COR-L47 (cell line): Measurements from ENCODE around the gene RALGAPB.
"Not testable (repeated sequence)": the region's sequence is repeated elsewhere in the genome, so short reads cannot be mapped to it uniquely, and the experiment has no call there.

ENCODE experiments used
- DNase-seq: peaks from one replicate; lab custom pipeline; 2025; lab: John Stamatoyannopoulos, UW

The RALGAPB gene

DNA sequence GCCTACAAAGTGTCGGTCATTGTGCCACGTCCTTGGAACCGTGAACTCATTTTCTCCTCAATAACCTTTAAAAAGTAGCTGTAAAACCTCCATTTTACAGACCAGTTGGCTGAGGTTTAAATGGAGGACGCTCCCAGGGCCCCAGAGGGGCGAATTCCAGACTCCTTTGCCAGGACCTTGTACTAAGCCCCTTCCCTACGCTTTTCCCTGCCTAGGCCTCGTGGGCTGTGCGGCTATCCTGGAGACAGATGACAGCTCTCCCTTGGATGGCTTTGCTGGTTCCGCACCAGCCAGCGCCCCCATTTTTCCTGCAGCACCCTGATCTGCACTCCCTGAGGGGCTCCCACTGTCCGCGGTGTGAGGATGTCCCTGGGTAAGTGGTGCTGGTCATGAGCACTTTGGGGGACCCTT, 25.4 kb upstream of the RALGAPB start:
- DNase-seq, result no peak

DNA sequence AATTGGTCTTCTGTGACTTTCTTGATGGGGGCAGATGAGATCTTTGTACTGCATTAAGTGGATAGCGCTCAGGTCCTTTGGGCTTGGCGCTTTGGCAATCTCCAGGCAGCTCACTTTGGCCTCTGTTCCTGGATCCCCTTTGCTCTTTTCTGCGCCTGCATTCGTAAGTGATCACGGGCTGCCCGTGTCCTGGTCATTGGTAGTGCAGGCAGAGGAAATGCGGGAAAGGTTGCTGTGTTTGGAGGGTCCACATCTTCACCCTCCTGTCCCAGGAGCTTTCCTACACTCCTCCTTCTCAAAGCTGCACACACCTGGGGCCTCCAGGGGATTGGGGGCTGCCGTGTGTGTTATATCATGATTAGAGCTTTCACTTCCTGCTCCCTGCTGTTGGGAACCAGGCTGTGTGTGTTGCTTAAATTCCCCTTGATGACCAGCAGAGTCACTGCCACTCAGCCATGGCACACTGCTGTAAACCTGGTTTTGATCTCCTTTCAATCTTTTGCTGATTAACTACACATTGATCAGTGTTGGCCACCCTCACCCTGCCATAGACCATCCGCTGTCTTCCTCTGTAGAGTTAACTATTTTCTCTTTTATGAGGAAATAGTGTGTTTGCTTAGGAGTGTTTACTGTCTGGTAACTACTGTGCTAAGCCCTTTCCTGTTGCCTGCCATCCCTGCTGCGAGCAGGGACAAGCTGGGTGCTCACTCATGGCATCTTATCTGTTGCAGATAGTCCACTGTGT, 24.5 kb upstream of the RALGAPB start:
- DNase-seq, result no peak

DNA sequence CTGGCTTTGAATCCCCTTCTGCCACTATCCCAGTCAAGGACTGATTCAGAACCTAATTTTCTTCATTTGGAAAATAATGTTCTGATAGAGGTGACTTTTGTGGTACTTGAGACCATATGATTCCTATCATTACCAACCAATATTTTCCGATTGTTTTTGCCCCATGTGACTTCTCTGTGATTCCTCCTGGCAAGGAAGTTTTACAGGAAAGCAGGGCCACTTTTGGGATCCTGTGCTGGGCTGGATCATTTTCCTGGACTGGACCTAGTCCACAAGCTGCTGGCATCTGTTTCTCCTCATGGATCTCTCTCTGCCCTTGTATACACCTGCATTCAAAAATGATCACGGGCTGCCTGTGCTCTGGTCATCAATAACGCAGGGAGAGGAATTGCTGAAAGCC, 23.6 kb upstream of the RALGAPB start:
- no peak for DNase-seq

DNA sequence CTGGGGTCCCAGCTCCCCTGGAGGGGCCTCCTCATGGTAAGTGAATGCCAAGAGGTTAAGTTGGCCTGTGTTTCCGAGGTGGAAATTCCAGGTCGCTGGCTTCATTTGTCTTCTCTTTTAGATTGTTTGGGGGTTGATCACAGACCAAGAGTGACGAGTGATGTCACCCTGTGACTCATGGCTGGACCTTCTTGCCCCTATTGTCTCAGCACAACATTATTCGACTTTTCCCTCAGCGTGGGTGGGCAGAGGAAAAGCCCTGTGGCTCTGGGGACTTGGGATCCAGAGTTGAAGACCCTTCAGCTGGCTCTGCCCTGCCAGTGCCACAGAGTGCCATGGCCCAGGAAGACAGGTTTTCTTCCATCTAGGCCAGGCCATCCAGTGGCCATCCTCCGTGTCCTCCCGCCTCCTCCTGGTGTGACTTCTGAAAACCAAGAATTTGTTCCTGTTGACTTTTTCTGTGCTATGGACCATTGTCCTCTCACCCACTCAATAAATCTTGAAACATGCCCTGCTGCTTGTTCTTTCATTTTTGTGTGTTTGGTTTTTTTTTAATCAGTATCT, 22.1 kb upstream of the RALGAPB start:
- no peak for DNase-seq

DNA sequence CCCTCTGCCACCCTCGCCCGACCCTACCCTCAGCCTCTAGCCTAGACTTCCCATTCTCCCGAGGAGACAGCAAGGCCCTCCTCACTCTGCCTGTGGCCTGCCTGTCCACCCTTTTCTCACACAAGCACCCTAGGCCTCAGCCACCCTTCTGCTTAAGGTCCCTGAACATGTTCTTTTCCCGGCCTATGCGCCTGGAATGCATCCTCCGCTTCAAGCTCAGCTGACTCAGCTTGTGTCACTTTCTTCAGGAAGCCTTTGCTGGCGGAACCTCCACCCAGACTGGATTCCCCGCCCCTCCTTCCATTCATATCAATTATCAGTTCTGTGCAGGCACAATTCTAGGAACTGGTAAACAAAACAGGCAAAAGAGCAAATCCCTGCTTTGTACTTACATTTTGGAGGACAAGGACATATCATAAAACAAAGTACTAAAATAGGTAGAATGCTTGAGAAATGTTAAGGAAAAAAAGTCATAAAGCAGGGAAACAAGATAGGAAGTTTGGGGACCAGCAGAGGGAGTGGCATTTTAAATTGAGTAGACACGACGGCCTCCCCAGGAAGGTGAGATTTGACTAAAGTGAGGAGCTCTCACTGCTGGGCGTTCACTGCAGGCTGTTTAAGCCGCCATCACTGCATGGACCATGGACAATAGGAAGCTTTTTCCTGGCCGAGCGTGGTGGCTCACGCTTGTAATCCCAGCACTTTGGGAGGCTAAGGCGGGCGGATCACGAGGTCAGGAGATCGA, 19.6 kb upstream of the RALGAPB start:
- no peak for DNase-seq

DNA sequence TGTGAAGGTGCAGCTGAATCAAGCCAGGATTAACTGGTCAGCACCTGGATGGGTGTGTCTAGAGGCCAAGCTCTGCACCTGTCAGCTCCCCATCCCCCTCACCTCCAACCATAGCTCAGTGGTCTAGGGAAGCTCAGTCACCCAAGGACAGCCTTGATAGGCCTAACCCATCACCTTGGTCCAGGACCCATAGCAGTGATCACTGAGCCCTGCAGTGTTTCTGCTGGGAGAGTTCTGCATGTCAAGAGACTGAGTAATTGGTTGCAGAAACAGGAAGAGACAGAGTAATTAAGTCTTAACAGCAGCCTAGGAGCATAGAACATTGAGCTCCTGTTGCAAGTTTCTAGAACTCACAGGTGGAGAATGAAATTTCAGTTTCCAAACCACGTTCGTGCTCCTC, 18.7 kb upstream of the RALGAPB start:
- DNase-seq, result no peak

DNA sequence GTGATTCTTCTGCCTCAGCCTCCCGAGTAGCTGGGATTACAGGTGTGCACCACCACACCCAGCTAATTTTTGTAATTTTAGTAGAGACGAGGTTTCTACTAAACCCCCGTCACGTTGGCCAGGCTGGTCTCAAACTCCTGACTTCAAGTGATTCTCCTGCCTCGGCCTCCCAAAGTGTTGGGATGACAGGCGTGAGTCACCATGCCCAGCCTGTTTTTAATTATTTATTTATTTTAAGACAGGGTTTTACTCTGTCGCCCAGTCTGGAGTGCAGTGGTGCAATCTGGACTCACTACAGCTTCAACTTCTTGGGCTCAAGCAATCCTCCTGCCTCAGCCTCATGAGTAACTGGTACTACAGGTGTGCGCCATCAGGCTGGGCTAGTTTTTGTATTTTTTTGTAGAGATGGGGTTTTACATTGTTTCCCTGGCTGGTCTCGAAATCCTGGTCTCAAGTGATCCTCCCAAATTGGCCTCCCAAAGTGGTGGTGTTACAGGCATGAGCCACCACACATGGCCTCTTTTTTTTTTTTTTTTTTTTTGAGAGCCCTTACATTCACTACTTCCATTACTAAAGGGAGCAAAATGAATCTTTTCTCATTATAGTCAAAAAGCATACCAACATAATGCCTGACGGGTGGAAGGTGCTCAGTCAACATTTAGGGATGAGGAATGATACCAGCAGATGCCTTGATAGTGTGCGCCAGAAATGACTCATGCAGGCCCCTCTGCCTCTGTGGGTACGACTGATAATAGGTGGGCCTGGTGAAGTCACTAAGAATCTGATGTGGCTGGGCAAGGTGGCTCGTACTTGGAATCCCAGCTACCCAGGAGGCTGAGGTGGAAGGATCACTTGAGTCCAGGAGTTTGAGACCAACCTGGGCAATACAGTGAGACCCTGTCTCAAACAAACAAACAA, 17.8 kb upstream of the RALGAPB start:
- no peak for DNase-seq

DNA sequence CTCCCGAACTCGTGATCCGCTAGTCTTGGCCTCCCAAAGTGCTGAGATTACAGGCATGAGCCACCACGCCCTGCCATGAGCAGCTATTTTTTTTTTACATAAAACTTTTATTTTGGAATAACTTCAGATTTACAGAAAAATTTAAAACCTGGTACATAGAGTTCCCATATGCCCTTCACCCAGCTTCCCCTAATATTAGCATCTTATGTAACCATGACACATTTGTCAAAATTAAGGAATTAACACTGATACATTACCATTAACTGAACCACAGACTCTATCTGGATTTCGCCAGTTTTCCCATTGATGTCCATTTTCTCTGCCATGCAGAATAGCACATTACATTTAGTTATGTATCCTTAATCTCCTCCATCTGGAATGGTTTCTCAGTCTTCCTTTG, 14.3 kb upstream of the RALGAPB start:
- DNase-seq, result no peak

DNA sequence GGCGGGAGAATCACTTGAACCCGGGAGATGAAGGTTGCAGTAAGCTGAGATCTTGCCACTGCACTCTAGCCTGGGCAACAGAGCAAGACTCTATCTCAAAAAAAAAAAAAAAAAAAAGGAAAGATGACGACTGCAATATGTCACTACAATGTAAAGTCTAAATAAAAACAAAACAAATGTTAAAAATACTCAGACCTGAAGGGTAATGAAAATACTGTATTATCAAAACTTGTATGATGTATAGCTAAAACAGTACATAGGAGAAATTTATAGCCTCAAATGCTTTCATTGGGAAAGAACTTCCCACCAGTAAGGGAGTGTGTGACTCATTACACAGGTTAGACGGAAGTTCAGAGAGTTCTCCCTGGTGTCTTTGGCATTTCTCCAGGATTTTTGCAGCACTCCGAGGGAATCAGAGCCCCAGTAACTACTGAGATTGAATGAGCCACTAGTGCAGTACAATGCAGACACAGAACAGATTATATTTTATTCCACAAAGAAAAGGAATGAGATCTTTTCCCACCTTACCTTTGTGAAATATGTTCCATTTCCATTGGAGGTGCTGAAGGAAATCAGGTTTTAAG, 12.5 kb upstream of the RALGAPB start:
- DNase-seq, result peak; percentile 54

DNA sequence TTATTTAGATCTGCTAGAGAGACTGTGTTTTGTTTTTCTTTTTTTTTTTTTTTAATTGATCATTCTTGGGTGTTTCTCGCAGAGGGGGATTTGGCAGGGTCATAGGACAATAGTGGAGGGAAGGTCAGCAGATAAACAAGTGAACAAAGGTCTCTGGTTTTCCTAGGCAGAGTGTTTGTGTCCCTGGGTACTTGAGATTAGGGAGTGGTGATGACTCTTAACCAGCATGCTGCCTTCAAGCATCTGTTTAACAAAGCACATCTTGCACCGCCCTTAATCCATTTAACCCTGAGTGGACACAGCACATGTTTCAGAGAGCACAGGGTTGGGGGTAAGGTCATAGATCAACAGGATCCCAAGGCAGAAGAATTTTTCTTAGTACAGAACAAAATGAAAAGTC, 12.0 kb upstream of the RALGAPB start:
- DNase-seq, result not testable (repeated sequence)

DNA sequence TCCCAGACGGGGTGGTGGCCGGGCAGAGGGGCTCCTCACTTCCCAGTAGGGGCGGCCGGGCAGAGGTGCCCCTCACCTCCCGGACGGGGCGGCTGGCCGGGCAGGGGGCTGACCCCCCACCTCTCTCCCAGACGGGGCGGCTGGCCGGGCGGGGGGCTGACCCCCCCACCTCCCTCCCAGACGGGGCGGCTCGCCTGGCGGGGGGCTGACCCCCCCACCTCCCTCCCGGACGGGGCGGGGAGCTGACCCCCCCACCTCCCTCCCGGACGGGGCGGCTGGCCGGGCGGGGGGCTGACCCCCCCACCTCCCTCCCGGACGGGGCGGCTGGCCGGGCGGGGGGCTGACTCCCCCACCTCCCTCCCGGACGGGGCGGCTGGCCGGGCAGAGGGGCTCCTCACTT, 11.5 kb upstream of the RALGAPB start:
- DNase-seq, result not testable (repeated sequence)

DNA sequence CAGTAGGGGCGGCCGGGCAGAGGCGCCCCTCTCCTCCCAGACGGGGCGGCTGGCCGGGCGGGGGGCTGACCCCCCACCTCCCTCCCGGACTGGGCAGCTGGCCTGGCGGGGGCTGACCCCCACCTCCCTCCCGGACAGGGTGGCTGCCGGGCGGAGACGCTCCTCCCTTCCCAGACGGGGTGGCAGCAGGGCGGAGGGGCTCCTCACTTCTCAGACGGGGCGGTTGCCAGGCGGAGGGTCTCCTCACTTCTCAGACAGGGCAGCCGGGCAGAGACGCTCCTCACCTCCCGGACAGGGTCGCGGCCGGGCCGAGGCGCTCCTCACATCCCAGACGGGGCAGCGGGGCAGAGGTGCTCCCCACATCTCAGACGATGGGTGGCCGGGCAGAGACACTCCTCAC, 11.1 kb upstream of the RALGAPB start:
- DNase-seq, result not testable (repeated sequence)

DNA sequence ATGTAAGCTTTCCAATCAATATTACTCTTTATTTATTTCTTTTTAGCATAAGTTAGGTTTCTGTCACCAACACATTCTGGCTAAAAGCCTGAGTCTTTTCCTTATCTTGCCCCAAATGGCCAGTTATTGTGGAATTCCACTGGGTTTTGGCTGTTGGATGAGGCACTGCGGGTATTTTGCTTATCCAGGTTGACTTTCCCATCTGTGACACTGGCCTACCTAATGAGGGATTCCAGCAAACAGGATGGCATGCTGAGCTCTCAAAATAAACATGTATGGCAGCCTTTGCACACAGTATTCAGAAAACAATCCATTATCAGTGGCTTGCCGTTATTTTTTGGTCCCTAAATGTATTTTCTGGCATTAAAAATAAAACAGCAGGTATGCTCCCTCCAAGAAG, 6.5 kb upstream of the RALGAPB start:
- no peak for DNase-seq

DNA sequence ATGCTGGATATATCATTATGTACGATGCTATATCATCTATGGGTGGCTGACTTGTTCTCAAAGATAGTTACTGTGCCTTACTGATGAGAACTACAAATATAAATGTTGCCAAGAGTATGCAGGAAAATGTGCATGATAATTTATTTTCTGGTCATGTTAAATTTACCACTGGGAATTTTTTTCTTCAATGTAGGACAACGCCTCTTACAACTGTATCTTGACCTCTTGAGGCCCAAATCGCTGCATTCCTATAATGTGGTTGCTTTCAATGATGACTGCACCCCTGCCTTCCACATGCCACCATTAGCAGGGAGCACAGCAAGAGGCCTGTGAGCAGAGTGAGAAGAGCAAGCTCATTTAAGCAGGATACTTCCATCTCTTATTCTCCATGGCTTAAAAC, 5.7 kb upstream of the RALGAPB start:
- DNase-seq, result no peak

DNA sequence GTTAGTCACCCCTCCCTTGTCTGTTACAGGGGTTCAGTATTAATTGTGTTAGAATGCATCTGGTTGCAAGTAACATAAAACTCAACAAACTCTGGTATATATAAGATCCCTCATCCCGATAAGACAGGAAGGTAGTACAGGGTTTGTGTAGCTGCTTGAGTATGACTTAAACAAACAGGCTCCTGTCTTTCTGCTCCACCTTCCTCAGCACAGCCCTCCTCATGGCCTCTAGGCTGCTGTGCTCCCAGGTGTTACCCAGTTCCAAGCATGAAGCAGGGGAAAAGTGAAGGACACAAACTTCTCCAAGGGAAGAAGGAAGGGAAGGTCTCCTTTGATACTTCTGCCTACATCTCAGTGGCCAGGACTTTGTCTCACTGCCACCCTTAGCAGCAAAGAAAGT, 1.4 kb upstream of the RALGAPB start:
- no peak for DNase-seq

DNA sequence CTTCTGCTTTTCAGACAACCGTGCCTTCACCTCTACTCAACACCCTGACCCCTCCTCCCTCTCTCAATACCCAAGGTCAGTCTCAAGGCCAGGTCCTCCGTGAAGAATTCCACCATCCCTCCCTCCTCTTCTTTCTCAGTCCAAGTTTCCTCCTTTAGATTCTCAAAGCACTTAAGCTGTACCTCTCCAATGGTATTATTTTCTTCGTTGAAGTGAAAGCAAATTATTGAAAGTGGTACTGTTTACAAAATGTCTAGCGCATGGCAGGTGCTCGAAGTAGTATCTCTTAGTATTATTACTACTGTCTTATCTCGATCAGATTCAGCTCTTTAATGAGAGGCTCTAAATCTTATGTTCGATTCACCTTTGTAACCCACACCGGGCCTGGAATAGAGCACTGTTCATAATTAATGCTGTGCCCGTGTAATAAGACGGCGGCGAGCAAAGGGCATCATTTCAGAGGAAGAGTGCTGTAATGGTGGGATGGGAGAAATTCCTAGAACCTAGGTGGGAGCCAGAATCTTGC, 593 bp upstream of the RALGAPB start:
- DNase-seq, result no peak

DNA sequence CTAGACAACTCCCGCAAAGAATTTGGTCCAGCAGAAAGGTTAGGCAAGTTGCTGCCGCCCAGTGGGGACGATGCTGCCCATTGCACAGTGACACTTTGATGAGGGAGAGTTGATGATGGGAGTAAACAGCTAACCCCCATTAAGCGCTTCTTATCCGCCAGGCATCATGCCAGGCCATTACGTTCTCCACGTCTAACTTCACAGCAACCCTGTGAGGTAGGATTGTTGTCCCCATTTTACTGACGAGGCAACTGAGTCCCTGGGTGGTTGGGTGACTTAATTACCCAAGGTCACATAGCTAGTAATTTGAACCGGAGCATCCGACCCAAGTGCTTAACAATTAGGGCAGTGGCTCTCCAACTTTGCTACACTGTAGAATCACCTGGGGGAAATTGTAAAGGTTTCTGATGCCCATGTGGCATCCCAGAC, 738 bp downstream of the RALGAPB start:
- peak; percentile 7 for DNase-seq

DNA sequence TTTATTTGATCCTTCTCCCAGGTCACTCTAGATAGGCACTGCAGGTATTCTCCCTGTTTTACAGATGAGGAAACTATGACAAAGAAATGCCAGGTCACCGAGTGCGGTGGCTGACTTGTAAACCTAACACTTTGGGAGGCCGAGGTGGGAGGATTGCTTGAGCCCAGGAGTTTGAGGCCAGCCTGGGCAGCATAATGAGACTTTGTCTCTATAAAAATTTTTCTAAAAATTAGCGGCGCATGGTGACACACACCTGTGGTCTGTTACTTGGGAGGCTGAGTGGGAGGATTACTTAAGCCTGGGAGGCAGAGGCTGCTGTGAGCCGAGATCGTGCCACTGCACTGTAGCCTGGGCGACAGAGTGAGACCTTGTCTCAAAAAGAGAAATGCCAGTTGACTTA, 5.1 kb downstream of the RALGAPB start:
- no peak for DNase-seq

DNA sequence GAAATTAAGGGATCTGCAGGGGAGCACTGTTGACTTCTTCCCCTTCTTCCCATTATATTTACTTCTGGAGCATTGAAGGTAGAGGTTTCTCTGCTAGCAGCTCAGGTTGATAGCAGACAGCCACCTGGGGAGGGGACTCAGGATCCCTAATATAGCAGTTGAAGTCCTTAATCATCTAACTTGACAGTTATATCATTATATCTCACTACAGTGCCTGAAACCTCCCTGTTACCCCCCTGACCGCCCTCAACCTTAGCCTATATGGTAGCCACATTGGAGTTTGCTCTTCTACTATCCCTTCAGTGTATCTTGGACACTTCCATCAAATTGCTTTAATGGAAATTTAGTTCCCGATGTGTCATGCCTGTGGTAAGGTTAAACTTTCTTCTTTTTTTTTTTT, 7.0 kb downstream of the RALGAPB start:
- DNase-seq, result no peak

DNA sequence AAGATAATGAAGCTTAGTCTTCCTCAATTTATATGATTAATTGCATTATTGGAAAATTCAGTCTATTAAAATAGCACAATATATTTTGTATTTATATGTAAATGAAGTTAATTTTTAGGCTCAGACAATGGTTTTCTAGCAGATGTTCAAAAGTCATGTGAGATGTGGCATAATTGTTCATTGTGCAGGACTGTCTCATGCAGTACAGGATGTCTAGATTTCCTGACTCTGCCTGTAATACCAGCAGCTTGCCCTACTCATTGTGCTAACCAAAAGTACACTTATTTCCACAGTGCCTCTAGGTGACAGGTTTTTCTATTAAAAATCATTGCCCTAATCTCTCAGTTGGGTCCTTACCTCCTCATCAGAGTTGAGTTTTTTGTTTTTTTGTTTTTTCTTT, 12.4 kb downstream of the RALGAPB start:
- no peak for DNase-seq

DNA sequence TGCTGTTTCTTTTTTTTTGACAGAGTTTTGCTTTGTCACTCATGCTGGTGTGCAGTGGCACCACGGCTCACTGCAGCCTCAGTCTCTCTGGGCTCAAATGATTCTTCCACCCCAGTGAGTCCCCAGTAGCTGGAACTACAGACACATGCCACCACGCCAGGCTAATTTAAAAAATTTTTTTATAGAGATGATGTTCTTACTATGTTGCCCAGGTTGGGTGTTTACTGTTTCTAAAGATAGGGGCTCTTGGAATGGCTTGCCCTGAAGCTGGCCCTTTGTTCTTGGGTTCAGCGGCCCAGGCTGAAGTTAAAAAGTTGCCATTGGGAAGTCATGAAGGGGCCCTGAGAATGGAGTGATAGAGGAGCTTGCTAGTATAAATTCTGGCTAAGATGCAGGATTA, 16.5 kb downstream of the RALGAPB start:
- DNase-seq, result no peak
